Measurements from ENCODE around the gene CHD5.

CHD5 gene

DNA sequence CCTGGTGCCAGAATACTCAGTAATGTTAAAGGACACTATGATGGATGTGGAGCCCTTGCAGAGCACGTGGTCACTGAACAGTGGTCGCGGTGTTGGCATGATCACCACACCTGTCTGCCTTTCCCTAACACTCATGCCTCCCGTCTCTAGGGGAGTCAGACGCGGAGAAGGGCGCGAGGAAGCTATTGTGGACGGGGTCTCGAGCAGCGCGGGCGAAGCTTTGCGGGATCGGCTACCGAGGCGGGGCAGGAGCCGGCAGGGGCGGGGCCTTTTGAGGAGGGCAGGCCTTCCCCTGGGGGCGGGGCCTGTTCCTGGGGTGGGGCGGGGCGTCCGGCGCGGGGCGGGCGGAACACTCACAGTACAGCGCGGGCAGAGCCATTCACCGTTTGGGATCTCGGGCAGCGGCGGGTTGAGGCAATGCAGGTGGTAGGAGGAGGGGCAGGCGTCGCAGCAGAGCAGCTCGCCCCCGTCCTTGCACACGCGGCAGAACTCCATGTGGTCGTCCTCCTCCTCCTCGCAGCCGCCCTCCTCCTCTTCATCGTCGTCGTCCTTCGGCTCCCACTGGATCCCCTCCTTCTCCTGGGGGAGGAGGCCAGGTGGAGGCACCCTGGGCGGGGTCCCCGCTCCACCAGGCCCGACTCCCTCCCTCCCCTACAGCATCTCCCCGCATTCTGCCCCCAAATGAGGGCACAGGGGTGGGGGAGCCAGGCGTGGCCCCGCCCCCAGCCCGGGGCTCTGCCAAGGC is 31.5 kb downstream of the CHD5 start:
- WGBS: 5% methylated on average over 53 of the region's 53 CpGs
- Histone ChIP-seq H3K9ac (ENCODE audit: low read depth, low read length) (peak overlapping the region; percentile 38; the same call in 1 of the 2 replicates), H3K4me1 (ENCODE audit: insufficient read depth, low read length) (peaks cover 11% of the 10 kb centered on the region; the same call in 1 of the 2 replicates), H3K27ac (ENCODE audit: low read depth, low read length) (no peak overlapping the region), H3K36me3 (ENCODE audit: insufficient read depth, low read length) (no peaks in the 10 kb centered on the region), H3K4me3 (ENCODE audit: low read length) (peak overlapping the region; percentile 47), H3K9me3 (ENCODE audit: insufficient read depth, low read depth, low read length) (peaks cover 3% of the 10 kb centered on the region; the same call in 1 of the 2 replicates), H3K27me3 (ENCODE audit: insufficient read depth, low read length) (peaks cover 26% of the 10 kb centered on the region)

DNA sequence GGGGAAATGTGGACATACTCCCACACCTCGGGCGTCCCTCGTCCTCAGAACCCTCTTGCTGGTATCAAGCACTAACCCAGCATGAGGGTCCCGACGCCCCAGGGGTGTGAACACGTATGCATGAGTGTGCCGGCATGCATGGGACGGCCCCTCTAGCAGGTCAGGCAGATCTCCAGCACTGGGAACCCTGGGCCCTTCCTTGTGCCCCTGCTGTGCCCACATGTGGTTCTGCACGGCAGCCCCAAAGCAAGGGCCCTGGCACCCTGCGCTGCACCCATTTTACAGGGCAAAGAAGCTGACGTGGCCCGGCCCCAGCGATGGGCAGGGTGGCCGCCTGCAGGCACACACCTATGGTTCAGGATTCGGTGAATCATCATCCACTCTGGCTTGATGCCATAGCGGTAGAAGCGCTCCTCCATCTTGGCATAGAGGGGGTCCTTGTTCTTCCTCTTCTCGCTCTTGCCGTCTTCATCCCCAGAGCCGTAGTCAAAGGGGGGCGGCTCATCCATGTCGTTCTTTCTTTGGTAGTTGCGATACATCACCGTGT is 34.2 kb downstream of the CHD5 start:
- peaks cover 26% of the 10 kb centered on the region for H3K27me3 ChIP-seq (ENCODE audit: insufficient read depth, low read length)
- no peak overlapping the region for H3K4me3 ChIP-seq (ENCODE audit: low read length)
- H3K36me3 ChIP-seq (ENCODE audit: insufficient read depth, low read length): no peaks in the 10 kb centered on the region
- WGBS: 92% methylated on average over 24 of the region's 24 CpGs
- H3K9me3 ChIP-seq (ENCODE audit: insufficient read depth, low read depth, low read length): peaks cover 3% of the 10 kb centered on the region; the same call in 1 of the 2 replicates
- peaks cover 11% of the 10 kb centered on the region; the same call in 1 of the 2 replicates for H3K4me1 ChIP-seq (ENCODE audit: insufficient read depth, low read length)
- no peak overlapping the region for H3K27ac ChIP-seq (ENCODE audit: low read depth, low read length)
- H3K9ac ChIP-seq (ENCODE audit: low read depth, low read length): no peak overlapping the region

DNA sequence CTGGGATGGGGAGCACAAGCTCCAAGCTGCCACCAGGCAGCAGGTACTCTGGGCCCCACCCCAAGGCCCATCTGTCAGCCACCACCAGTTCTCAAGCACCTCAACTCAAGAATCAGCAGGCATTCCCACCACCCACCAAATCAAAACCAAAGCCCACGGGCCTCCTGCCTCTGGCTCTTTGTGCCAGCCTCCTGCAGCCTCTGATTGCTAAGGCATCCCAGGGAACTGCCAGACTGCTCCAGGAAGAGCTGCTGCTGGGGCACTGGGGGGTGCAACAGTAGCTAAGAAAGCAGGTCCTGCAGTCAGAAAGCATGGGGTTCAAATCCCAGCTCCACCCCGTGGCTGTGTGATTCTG is 34.7 kb downstream of the CHD5 start:
- H3K27ac ChIP-seq (ENCODE audit: low read depth, low read length): no peak overlapping the region
- H3K9me3 ChIP-seq (ENCODE audit: insufficient read depth, low read depth, low read length): peaks cover 3% of the 10 kb centered on the region; the same call in 1 of the 2 replicates
- no peak overlapping the region for H3K9ac ChIP-seq (ENCODE audit: low read depth, low read length)
- H3K27me3 ChIP-seq (ENCODE audit: insufficient read depth, low read length): peaks cover 26% of the 10 kb centered on the region
- peaks cover 11% of the 10 kb centered on the region; the same call in 1 of the 2 replicates for H3K4me1 ChIP-seq (ENCODE audit: insufficient read depth, low read length)
- no peaks in the 10 kb centered on the region for H3K36me3 ChIP-seq (ENCODE audit: insufficient read depth, low read length)
- no peak overlapping the region for H3K4me3 ChIP-seq (ENCODE audit: low read length)
- WGBS: 82% methylated on average over 2 of the region's 2 CpGs

DNA sequence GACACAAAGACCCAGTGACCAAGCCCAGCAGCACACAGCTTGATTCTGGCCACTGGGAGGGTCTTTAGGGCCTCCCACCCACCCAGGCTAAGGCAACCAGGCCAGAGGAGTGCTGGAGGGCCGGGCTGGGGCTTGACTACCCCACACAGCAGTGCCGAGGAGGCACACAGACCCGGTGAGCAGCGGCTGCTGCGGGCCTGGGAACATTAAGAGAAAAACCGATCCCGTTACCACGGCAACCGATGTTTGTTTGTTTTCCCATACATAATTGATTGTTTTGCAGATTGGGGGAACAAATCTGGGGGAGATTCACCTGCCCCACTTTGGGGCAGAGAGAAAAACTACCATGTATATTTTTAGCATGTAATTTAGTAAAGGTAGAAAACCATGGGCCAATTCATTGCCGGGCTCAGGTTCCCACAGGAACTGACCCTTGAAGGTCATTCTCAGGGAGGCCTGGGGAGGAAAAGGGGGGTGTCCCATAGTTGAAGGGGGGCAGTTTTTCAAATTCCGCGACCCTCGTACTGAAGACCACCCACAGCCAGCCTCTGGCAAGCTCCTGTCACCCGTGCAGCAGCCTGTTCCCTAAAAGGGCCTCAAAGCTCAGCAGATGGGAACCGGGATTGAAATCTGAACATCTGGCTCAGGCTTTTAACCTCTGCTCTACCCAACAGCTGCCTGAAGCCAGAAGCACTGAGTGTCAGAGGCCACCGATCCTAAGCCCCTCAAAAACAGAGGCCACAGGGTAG is 35.3 kb downstream of the CHD5 start:
- WGBS: 70% methylated on average over 16 of the region's 16 CpGs
- Histone ChIP-seq H3K27me3 (ENCODE audit: insufficient read depth, low read length) (peaks cover 25% of the 10 kb centered on the region), H3K36me3 (ENCODE audit: insufficient read depth, low read length) (no peaks in the 10 kb centered on the region), H3K27ac (ENCODE audit: low read depth, low read length) (no peak overlapping the region), H3K4me3 (ENCODE audit: low read length) (no peak overlapping the region), H3K9ac (ENCODE audit: low read depth, low read length) (no peak overlapping the region), H3K4me1 (ENCODE audit: insufficient read depth, low read length) (peaks cover 11% of the 10 kb centered on the region; the same call in 1 of the 2 replicates), H3K9me3 (ENCODE audit: insufficient read depth, low read depth, low read length) (peaks cover 3% of the 10 kb centered on the region; the same call in 1 of the 2 replicates)

DNA sequence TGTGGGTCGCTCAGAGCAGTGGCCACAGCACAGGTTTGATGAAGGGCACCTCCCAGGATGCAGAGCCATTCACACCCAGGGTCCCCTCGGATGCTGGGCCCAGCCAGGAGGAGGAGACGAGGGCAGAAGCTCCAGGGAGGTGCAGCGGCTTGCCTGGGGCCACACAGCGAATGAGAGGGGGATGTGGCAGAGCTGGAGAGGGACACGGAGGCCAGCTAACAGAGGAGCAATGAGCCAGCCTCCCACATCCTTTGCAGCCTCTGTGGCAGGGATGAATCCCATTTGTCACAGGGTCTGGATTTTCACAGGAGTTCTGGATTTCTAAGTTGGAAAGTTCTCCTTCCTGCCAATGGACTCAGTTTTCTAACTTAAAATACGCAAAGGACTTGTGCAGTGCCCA is 35.9 kb downstream of the CHD5 start:
- no peak overlapping the region for H3K4me3 ChIP-seq (ENCODE audit: low read length)
- no peak overlapping the region for H3K9ac ChIP-seq (ENCODE audit: low read depth, low read length)
- no peaks in the 10 kb centered on the region for H3K36me3 ChIP-seq (ENCODE audit: insufficient read depth, low read length)
- no peaks in the 10 kb centered on the region for H3K9me3 ChIP-seq (ENCODE audit: insufficient read depth, low read depth, low read length)
- WGBS: 82% methylated on average over 7 of the region's 7 CpGs
- no peak overlapping the region for H3K27ac ChIP-seq (ENCODE audit: low read depth, low read length)
- H3K27me3 ChIP-seq (ENCODE audit: insufficient read depth, low read length): peaks cover 18% of the 10 kb centered on the region
- peaks cover 11% of the 10 kb centered on the region; the same call in 1 of the 2 replicates for H3K4me1 ChIP-seq (ENCODE audit: insufficient read depth, low read length)

DNA sequence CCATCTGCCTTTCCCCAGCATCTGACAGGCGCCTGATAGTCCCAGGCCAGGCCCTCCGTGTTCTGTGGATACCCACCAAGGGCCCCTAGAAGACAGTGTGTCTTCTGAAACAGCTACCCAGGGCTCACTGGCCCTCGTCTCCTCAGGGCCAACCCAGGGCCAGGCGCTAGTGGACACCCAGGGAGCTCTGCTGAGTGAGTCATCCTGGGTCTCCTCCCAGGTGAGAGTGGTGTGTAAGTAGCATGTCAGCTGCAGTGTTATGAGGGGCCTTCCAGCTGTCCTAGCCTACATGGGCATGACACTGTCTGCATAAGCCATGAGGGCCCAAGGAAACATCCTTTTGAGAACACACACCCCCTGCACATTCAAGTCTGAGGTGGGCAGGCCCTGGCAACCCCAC is 36.7 kb downstream of the CHD5 start:
- no peaks in the 10 kb centered on the region for H3K9me3 ChIP-seq (ENCODE audit: insufficient read depth, low read depth, low read length)
- H3K36me3 ChIP-seq (ENCODE audit: insufficient read depth, low read length): no peaks in the 10 kb centered on the region
- no peak overlapping the region for H3K27ac ChIP-seq (ENCODE audit: low read depth, low read length)
- WGBS: 89% methylated on average over 4 of the region's 4 CpGs
- no peak overlapping the region for H3K4me3 ChIP-seq (ENCODE audit: low read length)
- peaks cover 8% of the 10 kb centered on the region; the same call in 1 of the 2 replicates for H3K4me1 ChIP-seq (ENCODE audit: insufficient read depth, low read length)
- no peak overlapping the region for H3K9ac ChIP-seq (ENCODE audit: low read depth, low read length)
- peaks cover 12% of the 10 kb centered on the region for H3K27me3 ChIP-seq (ENCODE audit: insufficient read depth, low read length)

DNA sequence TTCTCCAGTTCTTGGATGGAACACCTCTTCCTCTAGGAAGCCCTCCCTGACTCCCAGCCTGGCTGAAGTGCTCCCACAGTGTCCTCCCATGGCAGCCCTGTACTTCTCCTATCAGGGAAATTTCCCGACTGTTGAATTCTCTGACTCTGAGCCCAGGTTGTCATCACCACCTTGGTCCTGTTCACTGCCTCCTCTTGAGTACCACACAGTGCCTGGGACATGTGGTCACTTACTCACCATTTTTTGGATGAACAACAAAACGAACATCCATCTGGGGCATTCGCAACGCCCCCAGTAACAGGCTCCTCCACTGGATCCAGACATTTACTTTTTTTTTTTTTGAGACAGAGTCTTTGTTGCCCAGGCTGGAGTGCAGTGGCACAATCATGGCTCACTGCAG is 37.4 kb downstream of the CHD5 start:
- no peaks in the 10 kb centered on the region for H3K36me3 ChIP-seq (ENCODE audit: insufficient read depth, low read length)
- H3K27me3 ChIP-seq (ENCODE audit: insufficient read depth, low read length): peaks cover 5% of the 10 kb centered on the region
- 91% methylated on average over 4 of the region's 4 CpGs for WGBS
- no peak overlapping the region for H3K9ac ChIP-seq (ENCODE audit: low read depth, low read length)
- H3K4me1 ChIP-seq (ENCODE audit: insufficient read depth, low read length): peaks cover 8% of the 10 kb centered on the region; the same call in 1 of the 2 replicates
- no peaks in the 10 kb centered on the region for H3K9me3 ChIP-seq (ENCODE audit: insufficient read depth, low read depth, low read length)
- H3K4me3 ChIP-seq (ENCODE audit: low read length): no peak overlapping the region
- no peak overlapping the region for H3K27ac ChIP-seq (ENCODE audit: low read depth, low read length)

DNA sequence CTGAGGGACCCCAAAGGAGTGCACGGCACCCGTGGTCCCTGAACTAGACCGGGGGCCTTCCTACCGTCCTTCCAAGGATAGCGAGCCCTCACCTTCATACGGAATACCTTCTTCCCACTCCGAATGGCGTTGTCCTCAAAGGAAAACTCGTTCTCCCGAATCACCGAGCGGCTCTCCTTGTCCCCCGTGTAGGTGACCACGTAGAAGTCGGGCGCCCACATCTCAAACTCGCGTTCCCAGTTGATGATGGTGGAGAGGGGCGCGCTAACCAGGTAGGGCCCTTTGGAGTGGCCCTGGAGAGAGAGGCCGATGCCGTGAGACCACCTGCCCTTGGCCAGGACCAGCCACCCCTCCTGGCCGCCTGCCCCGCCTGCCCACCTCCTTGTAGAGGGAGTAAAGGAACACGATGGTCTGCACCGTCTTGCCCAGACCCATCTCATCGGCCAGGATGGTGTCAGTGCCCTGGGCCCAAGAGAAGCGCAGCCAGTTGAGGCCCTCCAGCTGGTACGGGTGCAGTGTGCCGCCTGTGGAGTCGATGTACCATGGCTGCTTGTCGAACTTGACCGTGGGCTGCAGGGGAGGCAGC is 38.0 kb downstream of the CHD5 start:
- no peak overlapping the region for H3K9ac ChIP-seq (ENCODE audit: low read depth, low read length)
- H3K27ac ChIP-seq (ENCODE audit: low read depth, low read length): no peak overlapping the region
- no peaks in the 10 kb centered on the region for H3K9me3 ChIP-seq (ENCODE audit: insufficient read depth, low read depth, low read length)
- no peak overlapping the region for H3K4me3 ChIP-seq (ENCODE audit: low read length)
- WGBS: 95% methylated on average over 33 of the region's 33 CpGs
- H3K36me3 ChIP-seq (ENCODE audit: insufficient read depth, low read length): no peaks in the 10 kb centered on the region
- H3K4me1 ChIP-seq (ENCODE audit: insufficient read depth, low read length): peaks cover 8% of the 10 kb centered on the region; the same call in 1 of the 2 replicates
- no peaks in the 10 kb centered on the region for H3K27me3 ChIP-seq (ENCODE audit: insufficient read depth, low read length)

DNA sequence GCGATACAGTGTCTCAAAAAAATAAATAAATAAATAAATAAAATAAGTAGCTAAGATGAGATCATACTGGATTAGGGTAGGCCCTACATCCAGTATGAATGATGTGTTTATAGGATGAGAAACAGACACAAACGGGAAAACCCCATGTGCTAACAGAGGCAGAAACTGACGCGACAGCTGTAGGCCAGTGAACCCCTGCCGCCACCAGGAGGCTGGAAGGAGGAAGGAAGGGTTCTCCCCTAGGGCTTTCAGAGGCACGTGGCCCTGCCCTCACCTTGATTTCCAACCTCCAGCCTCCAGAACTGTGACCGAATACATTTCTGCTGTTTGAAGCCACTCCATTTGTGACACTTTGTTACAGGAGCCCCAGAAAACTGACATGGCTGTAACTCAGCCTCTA is 38.5 kb downstream of the CHD5 start:
- Histone ChIP-seq H3K27me3 (ENCODE audit: insufficient read depth, low read length) (no peaks in the 10 kb centered on the region), H3K4me3 (ENCODE audit: low read length) (no peak overlapping the region), H3K4me1 (ENCODE audit: insufficient read depth, low read length) (peaks cover 8% of the 10 kb centered on the region; the same call in 1 of the 2 replicates), H3K9me3 (ENCODE audit: insufficient read depth, low read depth, low read length) (no peaks in the 10 kb centered on the region), H3K9ac (ENCODE audit: low read depth, low read length) (no peak overlapping the region), H3K27ac (ENCODE audit: low read depth, low read length) (no peak overlapping the region), H3K36me3 (ENCODE audit: insufficient read depth, low read length) (no peaks in the 10 kb centered on the region)
- WGBS: 53% methylated on average over 6 of the region's 7 CpGs

DNA sequence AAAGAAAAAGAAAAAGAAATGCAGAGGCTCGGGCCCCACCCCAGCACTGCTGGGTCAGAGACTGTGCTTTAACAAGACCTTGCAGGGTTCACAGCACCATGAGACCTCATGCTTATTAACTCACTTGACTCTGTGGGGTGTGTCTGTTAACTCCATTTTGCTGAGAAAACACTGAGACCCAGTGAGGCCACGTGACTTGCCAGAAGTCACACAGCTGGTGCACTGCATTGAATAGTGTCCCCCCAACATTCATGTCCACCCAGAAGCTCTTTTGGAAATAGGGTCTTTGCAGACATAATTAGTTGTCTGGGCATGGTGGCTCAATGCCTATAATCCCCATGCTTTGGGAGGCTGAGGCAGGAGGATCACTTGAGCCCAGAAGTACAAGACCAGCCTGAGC is 39.7 kb downstream of the CHD5 start:
- H3K36me3 ChIP-seq (ENCODE audit: insufficient read depth, low read length): no peaks in the 10 kb centered on the region
- H3K27ac ChIP-seq (ENCODE audit: low read depth, low read length): no peak overlapping the region
- peaks cover 8% of the 10 kb centered on the region; the same call in 1 of the 2 replicates for H3K4me1 ChIP-seq (ENCODE audit: insufficient read depth, low read length)
- H3K4me3 ChIP-seq (ENCODE audit: low read length): no peak overlapping the region
- WGBS: 93% methylated on average over 2 of the region's 2 CpGs
- H3K27me3 ChIP-seq (ENCODE audit: insufficient read depth, low read length): no peaks in the 10 kb centered on the region
- H3K9me3 ChIP-seq (ENCODE audit: insufficient read depth, low read depth, low read length): no peaks in the 10 kb centered on the region
- H3K9ac ChIP-seq (ENCODE audit: low read depth, low read length): no peak overlapping the region

DNA sequence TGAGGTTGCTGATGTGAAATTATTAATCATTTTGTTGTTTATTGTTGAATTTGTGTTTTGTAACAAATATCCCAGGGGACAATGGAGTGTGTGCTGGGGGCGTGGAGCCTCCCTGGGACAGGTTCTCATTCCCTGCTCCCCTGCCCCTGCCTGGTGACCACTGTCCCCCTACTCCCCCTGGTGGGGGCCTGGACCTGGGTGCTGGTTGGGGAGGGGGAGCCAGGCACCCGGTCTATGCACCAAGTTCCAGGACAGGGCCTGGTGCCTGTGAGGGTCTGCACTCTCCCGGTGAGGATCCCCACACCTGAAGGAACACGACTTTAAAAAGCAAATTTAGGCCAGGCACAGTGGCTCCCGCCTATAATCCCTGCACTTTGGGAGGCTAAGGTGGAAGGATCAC is 42.4 kb downstream of the CHD5 start:
- H3K4me1 ChIP-seq (ENCODE audit: insufficient read depth, low read length): no peaks in the 10 kb centered on the region
- H3K4me3 ChIP-seq (ENCODE audit: low read length): no peak overlapping the region
- WGBS: 77% methylated on average over 4 of the region's 5 CpGs
- H3K27ac ChIP-seq (ENCODE audit: low read depth, low read length): no peak overlapping the region
- no peaks in the 10 kb centered on the region for H3K27me3 ChIP-seq (ENCODE audit: insufficient read depth, low read length)
- no peaks in the 10 kb centered on the region for H3K9me3 ChIP-seq (ENCODE audit: insufficient read depth, low read depth, low read length)
- no peak overlapping the region for H3K9ac ChIP-seq (ENCODE audit: low read depth, low read length)
- no peaks in the 10 kb centered on the region for H3K36me3 ChIP-seq (ENCODE audit: insufficient read depth, low read length)
